Esophagus muscularis mucosa (tissue), 4 donors: ENCODE data around the gene BAG2. TPM values are rescaled to one million over a fixed set of nuclear protein-coding genes. Genes with fewer than 3 reads are reported as not detected.

Experiments used
- DNase-seq: peaks from one replicate; pipeline ENCODE4 v3.0.0-alpha.2; 2017; ENCODE audit errors: extremely low spot score
- H3K27ac ChIP-seq, 4 donors: fragments of 200-600 bp; sonication (generic); replicated peaks in 1 of 4; 1 replicate in 3 of 4; 2 replicates in 1 of 4; pipeline ENCODE4 v1.5.1; 2016 to 2019; ENCODE audit warnings: mild to moderate bottlenecking in 1 of 4
- H3K27me3 ChIP-seq, 4 donors: fragments of 200-600 bp; sonication (generic); one replicate each; pipeline versions ENCODE4 v1.5.1 to v1.6.0; 2016 to 2019
- H3K36me3 ChIP-seq, 4 donors: fragments of 200-600 bp; sonication (generic); one replicate each; pipeline ENCODE4 v1.5.1; 2016 to 2019
- H3K4me1 ChIP-seq, 4 donors: fragments of 200-600 bp; sonication (generic); one replicate each; pipeline ENCODE4 v1.5.1; 2016 to 2019
- H3K4me3 ChIP-seq, 4 donors: fragments of 200-600 bp; sonication (generic); 1 replicate in 2 of 4; 2 replicates in 2 of 4; pipeline ENCODE4 v1.5.1; 2016 to 2019; ENCODE audit warnings: mild to moderate bottlenecking in 4 of 4, moderate library complexity in 1 of 4
- H3K9me3 ChIP-seq, 4 donors: fragments of 200-600 bp; sonication (generic); 1 replicate in 3 of 4; 2 replicates in 1 of 4; pipeline ENCODE4 v1.5.1; 2016 to 2019
- CTCF ChIP-seq, 3 experiments: fragments of 200-600 bp in 2 of 3; fragments of 450-650 bp in 1 of 3; sonication (generic) in 2 of 3; IDR thresholded peaks; one replicate each; pipeline ENCODE4 v1.5.1; 2017 to 2019; ENCODE audit warnings: antibody characterized with exemption in 3 of 3, mild to moderate bottlenecking in 2 of 3, moderate library complexity in 1 of 3
- EP300 ChIP-seq: sonication (generic); formaldehyde crosslinking; IDR thresholded peaks from one replicate; pipeline ENCODE4 v1.6.1; 2017; ENCODE audit warnings: antibody characterized with exemption
- POLR2A ChIP-seq: fragments of 450-650 bp; IDR thresholded peaks from one replicate; pipeline ENCODE4 v1.6.1; 2017; ENCODE audit warnings: antibody characterized with exemption, moderate library complexity, mild to moderate bottlenecking, low read depth
- POLR2AphosphoS5 ChIP-seq, 2 donors: sonication (generic); formaldehyde crosslinking; IDR thresholded peaks; one replicate each; pipeline ENCODE4 v1.6.1; 2017; ENCODE audit warnings: antibody characterized with exemption in 2 of 2
- WGBS: methylation state at CpG from one replicate; pipeline ENCODE4 v1.1.5; 2018; 5-methylcytosine and 5-hydroxymethylcytosine counted together
- intact Hi-C: fragments of 100-400 bp; cut with DNase I; formaldehyde crosslinking; loops from one replicate; pipeline ENCODE4 v1.15.1; 2023
- total RNA-seq, 4 donors: library from RNA; depleted of rRNA; stranded (reverse); fragments of >200 nt; gene quantifications; one replicate each; pipeline versions ENCODE4 v1.1.0 to v1.2.1, GENCODE V29; 2016

Gene BAG2
- total RNA-seq, 4 donors from 2014 or later = 29.0 to 42.8 (median 39.6) TPM

DNA sequence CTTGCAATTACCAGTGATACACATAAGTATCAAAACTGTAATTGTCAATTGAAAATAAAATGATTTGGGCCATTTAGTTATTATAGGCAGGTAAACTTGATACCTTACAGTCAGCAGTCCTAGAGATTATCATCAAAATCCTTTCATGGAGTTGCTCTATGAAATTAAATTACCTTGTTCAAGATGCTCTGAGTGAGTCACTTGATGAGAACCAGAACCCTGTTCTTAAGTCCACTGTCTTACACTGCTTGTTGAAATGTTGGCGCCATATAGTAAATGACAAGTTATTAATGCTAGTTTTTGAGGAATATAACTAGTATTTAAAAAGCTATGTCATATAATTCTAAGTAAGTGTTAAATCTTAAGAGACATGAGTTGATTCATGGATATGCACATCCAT, 37.2 kb upstream of the BAG2 start:
- TF ChIP-seq CTCF (IDR thresholded peaks at IDR 0.05) (no peak), EP300 (no peak), POLR2A (no peak), POLR2AphosphoS5 (IDR thresholded peaks at IDR 0.05) (no peak)
- Histone ChIP-seq H3K4me1 (peaks cover 9 to 14% (median 11%) of the 10 kb centered on the region in 4 donors), H3K36me3 (peaks cover 9 to 53% (median 30%) of the 10 kb centered on the region in 4 donors), H3K4me3 (no peak overlapping the region), H3K27me3 (no peaks in the 10 kb centered on the region), H3K9me3 (no peaks in the 10 kb centered on the region), H3K27ac (no peak overlapping the region)
- DNase-seq = no peak
- intact Hi-C loops = no loop called here
- 93% methylated on average over 1 of the region's 1 CpG for WGBS

- H3K9me3 ChIP-seq = no peaks in the 10 kb centered on the region
- H3K27me3 ChIP-seq = no peaks in the 10 kb centered on the region
- 75% methylated on average over 1 of the region's 1 CpG for WGBS
- peaks cover 9 to 53% (median 30%) of the 10 kb centered on the region in 4 donors for H3K36me3 ChIP-seq
- intact Hi-C loops = no loop called here
- H3K27ac ChIP-seq = no peak overlapping the region
- TF ChIP-seq CTCF (IDR thresholded peaks at IDR 0.05) (no peak), EP300 (no peak), POLR2A (no peak), POLR2AphosphoS5 (IDR thresholded peaks at IDR 0.05) (no peak)
- no peak for DNase-seq
- peaks cover 4 to 6% (median 5%) of the 10 kb centered on the region in 4 donors for H3K4me1 ChIP-seq
- H3K4me3 ChIP-seq = no peak overlapping the region
These were observed 36.2 kb upstream of the BAG2 start for GRCh38 chr6:57135885-57136284.

DNA sequence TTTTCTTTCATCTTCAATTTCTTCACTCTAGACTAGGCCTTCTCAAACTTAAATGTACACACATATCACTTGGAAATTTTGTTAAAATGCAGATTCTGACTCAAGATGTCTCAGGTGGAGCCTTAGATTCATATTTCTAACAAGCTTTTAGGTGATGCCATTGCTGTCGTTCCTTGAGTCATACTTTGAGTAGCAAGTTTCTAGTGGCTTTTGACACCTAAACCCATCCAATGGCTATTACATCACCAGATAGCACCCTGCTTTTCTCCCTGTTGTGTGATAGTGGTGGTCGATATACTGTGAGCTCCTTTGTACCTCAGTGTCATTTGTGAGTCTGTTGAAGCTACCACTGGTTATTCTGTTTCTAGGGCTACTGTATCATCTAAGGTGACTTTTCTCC, 34.8 kb upstream of the BAG2 start:
- Histone ChIP-seq H3K27ac (no peak overlapping the region), H3K9me3 (no peaks in the 10 kb centered on the region), H3K27me3 (no peaks in the 10 kb centered on the region), H3K4me1 (no peaks in the 10 kb centered on the region), H3K4me3 (no peak overlapping the region), H3K36me3 (peaks cover 9 to 66% (median 40%) of the 10 kb centered on the region in 4 donors)
- no peak for TF ChIP-seq POLR2A
- no peak for TF ChIP-seq EP300
- no peak for TF ChIP-seq POLR2AphosphoS5 (IDR thresholded peaks at IDR 0.05)
- no peak for TF ChIP-seq CTCF (IDR thresholded peaks at IDR 0.05)
- intact Hi-C loops = no loop called here
- WGBS = 92% methylated on average over 2 of the region's 2 CpGs
- no peak for DNase-seq

DNA sequence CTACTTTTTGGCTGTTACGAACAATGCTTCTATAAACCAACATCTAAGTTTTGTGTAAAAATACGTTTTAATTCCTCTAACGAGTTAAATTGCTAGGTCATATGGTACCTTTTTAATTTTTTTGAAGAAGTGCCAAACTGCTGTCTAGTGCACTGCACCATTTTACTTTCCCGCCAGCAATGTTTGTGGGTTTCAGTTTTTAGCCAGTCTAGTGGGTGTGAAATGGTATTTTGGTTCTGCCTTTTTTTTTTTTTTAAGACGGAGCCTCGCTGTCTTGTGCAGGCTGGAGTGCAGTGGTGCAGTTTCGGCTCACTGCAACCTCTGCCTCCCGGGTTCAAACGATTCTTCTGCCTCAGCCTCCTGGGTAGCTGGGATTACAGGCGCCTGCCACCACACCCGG, 34.1 kb upstream of the BAG2 start:
- no peaks in the 10 kb centered on the region for H3K4me1 ChIP-seq
- no peak overlapping the region for H3K4me3 ChIP-seq
- no peak for TF ChIP-seq EP300
- no peak overlapping the region for H3K27ac ChIP-seq
- intact Hi-C loops = no loop called here
- no peaks in the 10 kb centered on the region for H3K9me3 ChIP-seq
- WGBS = 97% methylated on average over 11 of the region's 11 CpGs
- DNase-seq = no peak
- H3K27me3 ChIP-seq = no peaks in the 10 kb centered on the region
- peaks cover 9 to 72% (median 43%) of the 10 kb centered on the region in 4 donors for H3K36me3 ChIP-seq

DNA sequence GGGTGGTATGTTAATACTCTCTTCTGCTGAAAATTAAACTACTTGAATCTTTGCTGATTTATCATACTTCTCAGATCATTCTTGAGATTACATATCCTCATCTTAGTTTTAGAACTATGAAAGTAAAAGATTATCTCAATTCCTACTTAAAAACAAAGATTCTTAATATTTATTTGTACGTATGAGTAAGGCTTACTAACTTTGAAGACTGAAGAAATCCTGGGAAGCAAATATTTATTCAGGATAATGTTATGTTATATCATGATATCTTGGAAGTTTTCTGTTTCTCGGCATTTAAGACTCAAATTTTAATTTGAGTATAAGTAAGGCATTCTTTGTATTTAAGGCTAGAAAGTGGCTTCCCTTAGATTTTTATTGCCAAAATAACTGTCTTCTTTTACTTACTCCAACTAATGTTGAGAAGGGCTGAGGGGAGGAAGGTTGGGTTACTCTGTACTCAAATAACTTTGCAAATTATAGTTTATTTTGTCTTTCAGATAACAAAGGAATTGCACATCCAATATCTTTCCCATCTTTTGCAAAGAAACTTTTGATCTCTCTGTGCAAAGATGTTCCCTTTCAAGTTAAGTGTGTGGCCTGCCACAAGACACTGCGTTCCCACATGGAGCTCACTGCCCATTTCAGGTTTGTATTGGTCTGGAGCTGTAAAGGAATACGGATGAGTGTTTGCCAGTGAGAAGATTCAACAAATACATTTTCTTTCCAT, 30.5 kb upstream of the BAG2 start:
- WGBS = 88% methylated on average over 4 of the region's 4 CpGs
- Histone ChIP-seq H3K27me3 (no peaks in the 10 kb centered on the region), H3K9me3 (no peaks in the 10 kb centered on the region), H3K36me3 (peaks cover 1 to 56% (median 32%) of the 10 kb centered on the region in 4 donors), H3K4me1 (no peaks in the 10 kb centered on the region), H3K4me3 (no peak overlapping the region), H3K27ac (no peak overlapping the region)
- intact Hi-C loops = no loop called here
- DNase-seq = no peak
- TF ChIP-seq CTCF (IDR thresholded peaks at IDR 0.05) (no peak), POLR2AphosphoS5 (IDR thresholded peaks at IDR 0.05) (no peak), POLR2A (no peak), EP300 (no peak)
